ENCODE results near the gene TNFAIP8L3.
A peak's percentile ranks its signal among the peaks of the same experiment; 100 is the strongest.

DNA sequence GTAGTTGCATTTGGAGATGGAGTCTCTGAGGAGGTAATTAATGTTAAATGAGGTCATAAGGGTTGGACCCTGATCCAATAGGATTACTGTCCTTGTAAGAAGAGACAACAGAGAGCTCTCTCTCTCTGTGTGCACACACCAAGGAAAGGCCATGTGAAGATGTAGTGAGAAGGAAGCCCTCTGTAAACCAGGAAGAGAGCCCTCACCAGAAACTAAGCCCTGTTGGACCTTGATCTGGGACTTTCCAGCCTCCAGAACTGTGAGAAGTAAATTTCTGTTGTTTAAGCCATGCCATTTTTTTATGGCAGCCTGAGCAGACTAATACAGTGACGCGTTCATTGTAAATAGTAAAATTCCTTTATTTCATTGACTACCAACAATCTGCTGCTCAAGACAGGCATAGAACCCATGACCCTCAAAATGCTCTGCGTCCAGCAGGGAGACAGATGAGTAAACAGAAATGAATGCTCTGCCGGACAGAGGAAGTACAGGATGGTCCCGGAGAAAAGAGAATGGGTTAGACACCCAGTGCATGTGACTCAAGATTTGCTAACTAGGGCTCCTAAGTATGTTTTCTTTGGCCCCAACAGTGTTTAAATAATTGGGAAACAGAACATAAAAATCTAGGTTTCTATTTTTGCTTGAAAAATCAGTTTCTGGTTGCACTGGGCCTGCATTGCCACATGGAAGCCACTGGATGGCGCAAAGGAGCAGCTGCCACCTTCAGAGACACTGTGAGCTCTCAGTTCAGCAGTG lies 37.9 kb upstream of the TNFAIP8L3 start:
- no peak for TF ChIP-seq EZH2 (IDR thresholded peaks at IDR 0.05; ENCODE audit: low read depth)
- TF ChIP-seq, protein P1, sequence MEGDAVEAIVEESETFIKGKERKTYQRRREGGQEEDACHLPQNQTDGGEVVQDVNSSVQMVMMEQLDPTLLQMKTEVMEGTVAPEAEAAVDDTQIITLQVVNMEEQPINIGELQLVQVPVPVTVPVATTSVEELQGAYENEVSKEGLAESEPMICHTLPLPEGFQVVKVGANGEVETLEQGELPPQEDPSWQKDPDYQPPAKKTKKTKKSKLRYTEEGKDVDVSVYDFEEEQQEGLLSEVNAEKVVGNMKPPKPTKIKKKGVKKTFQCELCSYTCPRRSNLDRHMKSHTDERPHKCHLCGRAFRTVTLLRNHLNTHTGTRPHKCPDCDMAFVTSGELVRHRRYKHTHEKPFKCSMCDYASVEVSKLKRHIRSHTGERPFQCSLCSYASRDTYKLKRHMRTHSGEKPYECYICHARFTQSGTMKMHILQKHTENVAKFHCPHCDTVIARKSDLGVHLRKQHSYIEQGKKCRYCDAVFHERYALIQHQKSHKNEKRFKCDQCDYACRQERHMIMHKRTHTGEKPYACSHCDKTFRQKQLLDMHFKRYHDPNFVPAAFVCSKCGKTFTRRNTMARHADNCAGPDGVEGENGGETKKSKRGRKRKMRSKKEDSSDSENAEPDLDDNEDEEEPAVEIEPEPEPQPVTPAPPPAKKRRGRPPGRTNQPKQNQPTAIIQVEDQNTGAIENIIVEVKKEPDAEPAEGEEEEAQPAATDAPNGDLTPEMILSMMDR (conservative IDR thresholded peaks at IDR 0.05): peak; percentile 71
